PC-3 (cell line): ENCODE data around the gene TDP2. TPM values are rescaled to one million over a fixed set of nuclear protein-coding genes. Genes with fewer than 3 reads are reported as not detected.

Experiments
- ATAC-seq: fragments of 200-7000 bp; cut with Tn5 transposase; 2 replicates; pipeline ENCODE4 v1.9.1; 2020; ENCODE audit warnings: mild to moderate bottlenecking, moderate library complexity
- BruUV-seq: library from RNA; stranded (reverse); fragments of 400-500 nt; replicated peaks from 2 replicates; lab custom pipeline; 2021; lab: Mats Ljungman, UMichigan
- CTCF ChIA-PET: fragments of 300-600 bp; sonication (Branson Sonifier 250); formaldehyde crosslinking; loops from one replicate; lab custom pipeline; 2022; ENCODE audit warnings: antibody characterized with exemption; lab: Charles Lee
- POLR2A ChIA-PET: fragments of 300-600 bp; sonication (Branson Sonifier 250); formaldehyde crosslinking; loops from one replicate; lab custom pipeline; 2022; ENCODE audit warnings: antibody characterized with exemption; ENCODE audit not compliant: unreplicated experiment; lab: Charles Lee
- DNase-seq: peaks from one replicate; pipeline ENCODE4 v3.0.0-alpha.2; 2015
- H2AFZ ChIP-seq: fragments of 300-600 bp; sonication (generic); 2 replicates; pipeline ENCODE4 v1.6.0; 2016; ENCODE audit warnings: antibody characterized with exemption, low read length
- H3F3A ChIP-seq: fragments of 300-600 bp; sonication (generic); one replicate; pipeline ENCODE4 v1.6.0; 2017; ENCODE audit warnings: antibody characterized with exemption, low read length, control low read depth, mild to moderate bottlenecking; ENCODE audit not compliant: unreplicated experiment
- H3K27ac ChIP-seq: fragments of 300-600 bp; sonication (generic); 2 replicates; pipeline ENCODE4 v1.5.1; 2016; ENCODE audit warnings: mild to moderate bottlenecking, low read length
- H3K27me3 ChIP-seq: fragments of 300-600 bp; sonication (generic); 2 replicates; pipeline ENCODE4 v1.6.1; 2016; ENCODE audit warnings: low read length, mixed read lengths
- H3K36me3 ChIP-seq: fragments of 300-600 bp; sonication (generic); 2 replicates; pipeline ENCODE4 v1.6.1; 2016; ENCODE audit warnings: low read depth, mixed run types, low read length, mixed read lengths
- H3K4me1 ChIP-seq: fragments of 300-600 bp; sonication (generic); 2 replicates; pipeline ENCODE4 v1.5.1; 2016; ENCODE audit warnings: low read length; ENCODE audit not compliant: insufficient read depth
- H3K4me2 ChIP-seq: fragments of 300-600 bp; sonication (generic); 2 replicates; pipeline ENCODE4 v1.6.0; 2016; ENCODE audit warnings: low read length
- H3K4me3 ChIP-seq: fragments of 300-600 bp; sonication (generic); 2 replicates; pipeline ENCODE4 v1.5.1; 2016; ENCODE audit warnings: mild to moderate bottlenecking, low read length, mixed read lengths
- H3K79me2 ChIP-seq: fragments of 300-600 bp; sonication (generic); 2 replicates; pipeline ENCODE4 v1.6.1; 2017; ENCODE audit warnings: low read length, mixed read lengths
- H3K9ac ChIP-seq: fragments of 300-600 bp; sonication (generic); 2 replicates; pipeline ENCODE4 v1.6.0; 2016; ENCODE audit warnings: mild to moderate bottlenecking, low read length
- H3K9me2 ChIP-seq: fragments of 300-600 bp; sonication (generic); replicated peaks from 2 replicates; pipeline ENCODE4 v1.6.1; 2016; ENCODE audit warnings: mixed run types, low read length, mixed read lengths
- H3K9me3 ChIP-seq: fragments of 300-600 bp; sonication (generic); 2 replicates; pipeline ENCODE4 v1.6.1; 2016; ENCODE audit warnings: low read length, mixed read lengths
- H4K20me1 ChIP-seq: fragments of 300-600 bp; sonication (generic); 2 replicates; pipeline ENCODE4 v1.6.1; 2016; ENCODE audit warnings: low read length, mixed read lengths
- CTCF ChIP-seq: fragments of 300-600 bp; sonication (generic); conservative IDR thresholded peaks from 2 replicates; pipeline ENCODE4 v1.5.1; 2017; ENCODE audit warnings: antibody characterized with exemption, low read depth, mild to moderate bottlenecking, low read length
- EZH2 ChIP-seq: fragments of 300-600 bp; sonication (generic); IDR thresholded peaks from one replicate; pipeline ENCODE4 v1.6.1; 2017; ENCODE audit warnings: antibody characterized with exemption, mild to moderate bottlenecking, low read length; ENCODE audit not compliant: unreplicated experiment
- EZH2phosphoT487 ChIP-seq: fragments of 300-600 bp; sonication (generic); IDR thresholded peaks from 2 replicates; pipeline ENCODE4 v1.6.1; 2018; ENCODE audit warnings: mild to moderate bottlenecking, antibody characterized with exemption, low read length, borderline replicate concordance
- intact Hi-C: fragments of 100-400 bp; cut with micrococcal nuclease; formaldehyde crosslinking; loops from 2 replicates; pipeline ENCODE4 v1.9.0; 2023
- total RNA-seq: library from RNA; depleted of rRNA; stranded (reverse); fragments of >200 nt; gene quantifications from 2 replicates; pipeline ENCODE4 v1.2.3, GENCODE V29; 2014

The TDP2 gene
- total RNA-seq, 1 experiment from 2014 or later, result 20.6 TPM

- Histone ChIP-seq H3F3A (no peaks in the 10 kb centered on the region), H3K79me2 (no peaks in the 10 kb centered on the region), H4K20me1 (no peaks in the 10 kb centered on the region), H3K9ac (no peak overlapping the region), H3K4me3 (no peak overlapping the region), H3K9me3 (no peaks in the 10 kb centered on the region), H3K36me3 (no peaks in the 10 kb centered on the region), H3K4me1 (no peaks in the 10 kb centered on the region), H3K4me2 (no peak overlapping the region), H2AFZ (no peak overlapping the region), H3K27ac (no peak overlapping the region), H3K27me3 (no peaks in the 10 kb centered on the region), H3K9me2 (no peaks in the 10 kb centered on the region)
- ATAC-seq (no peak), DNase-seq (no peak)
- ChIA-PET POLR2A (interaction anchor here (0.8 kb wide), 1 partner anchor 141 kb away, joined by 8 read pairs; no protein-coding TSS in a partner anchor), CTCF (no interaction called here)
- TF ChIP-seq CTCF (no peak), EZH2phosphoT487 (no peak), EZH2 (no peak)
- no TSS peak for BruUV-seq
- intact Hi-C loops, result no loop called here
These were observed 30.0 kb downstream of the TDP2 start for GRCh38 chr6:24636681-24637080.

- no peaks in the 10 kb centered on the region for H3K27me3 ChIP-seq
- POLR2A ChIA-PET, result no interaction called here
- H4K20me1 ChIP-seq, result no peaks in the 10 kb centered on the region
- no peaks in the 10 kb centered on the region for H3F3A ChIP-seq
- H2AFZ ChIP-seq, result no peak overlapping the region
- no peaks in the 10 kb centered on the region for H3K4me1 ChIP-seq
- H3K9me2 ChIP-seq, result no peaks in the 10 kb centered on the region
- no peak overlapping the region for H3K9ac ChIP-seq
- BruUV-seq, result no TSS peak
- no peak for TF ChIP-seq CTCF
- TF ChIP-seq EZH2phosphoT487, result no peak
- TF ChIP-seq EZH2, result no peak
- no peaks in the 10 kb centered on the region for H3K9me3 ChIP-seq
- H3K79me2 ChIP-seq, result no peaks in the 10 kb centered on the region
- ATAC-seq, result no peak
- H3K4me3 ChIP-seq, result no peak overlapping the region
- CTCF ChIA-PET, result no interaction called here
- H3K27ac ChIP-seq, result no peak overlapping the region
- intact Hi-C loops, result no loop called here
- no peak overlapping the region for H3K4me2 ChIP-seq
- no peak for DNase-seq
- H3K36me3 ChIP-seq, result no peaks in the 10 kb centered on the region
These were observed 34.1 kb downstream of the TDP2 start for GRCh38 chr6:24632573-24632972.

GRCh38 chr6:24631671-24632070, 35.0 kb downstream of the TDP2 start:
- Histone ChIP-seq H3K4me3 (no peak overlapping the region), H4K20me1 (no peaks in the 10 kb centered on the region), H3K9ac (no peak overlapping the region), H3K4me2 (no peak overlapping the region), H3K27me3 (no peaks in the 10 kb centered on the region), H2AFZ (no peak overlapping the region), H3K27ac (no peak overlapping the region), H3K9me2 (no peaks in the 10 kb centered on the region), H3K79me2 (no peaks in the 10 kb centered on the region), H3K4me1 (no peaks in the 10 kb centered on the region), H3F3A (no peaks in the 10 kb centered on the region), H3K9me3 (no peaks in the 10 kb centered on the region), H3K36me3 (no peaks in the 10 kb centered on the region)
- ATAC-seq, result no peak
- ChIA-PET CTCF (no interaction called here), POLR2A (no interaction called here)
- intact Hi-C loops, result no loop called here
- no peak for TF ChIP-seq EZH2phosphoT487
- TF ChIP-seq CTCF, result no peak
- no peak for TF ChIP-seq EZH2
- no TSS peak for BruUV-seq
- DNase-seq, result no peak
